HG03432 (cell line): ENCODE measurements around the gene HK1.
A peak's percentile ranks its signal among the peaks of the same experiment; 100 is the strongest.
"Not testable (repeated sequence)": the region's sequence is repeated elsewhere in the genome, so short reads cannot be mapped to it uniquely, and the experiment has no call there.

Experiments
- ATAC-seq: cut with Tn5 transposase; IDR thresholded peaks from one replicate; pipeline ENCODE4 v1.9.1; 2021; ENCODE audit warnings: mild to moderate bottlenecking, moderate library complexity; ENCODE audit not compliant: unreplicated experiment

HK1 gene

DNA sequence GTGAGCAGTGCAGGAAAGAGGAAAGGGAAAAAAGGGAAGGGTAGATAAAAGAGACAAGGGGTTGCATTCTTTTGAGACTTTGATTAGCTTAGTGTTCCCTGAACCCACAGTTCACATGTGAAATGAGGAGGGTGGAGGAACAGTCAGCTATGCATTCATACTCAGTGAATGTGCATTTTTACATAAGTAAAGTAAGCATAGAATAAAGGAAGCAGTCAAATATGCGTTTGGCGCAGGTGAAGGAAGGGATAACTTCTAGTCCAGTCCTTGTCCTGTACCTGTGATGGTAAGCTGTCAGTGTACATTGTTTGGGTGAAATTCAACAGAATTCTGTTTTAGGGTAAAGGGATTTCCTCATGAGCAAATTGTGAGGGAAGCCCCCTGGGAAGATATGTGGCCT is 28.1 kb downstream of the HK1 start:
- ATAC-seq, result no peak

DNA sequence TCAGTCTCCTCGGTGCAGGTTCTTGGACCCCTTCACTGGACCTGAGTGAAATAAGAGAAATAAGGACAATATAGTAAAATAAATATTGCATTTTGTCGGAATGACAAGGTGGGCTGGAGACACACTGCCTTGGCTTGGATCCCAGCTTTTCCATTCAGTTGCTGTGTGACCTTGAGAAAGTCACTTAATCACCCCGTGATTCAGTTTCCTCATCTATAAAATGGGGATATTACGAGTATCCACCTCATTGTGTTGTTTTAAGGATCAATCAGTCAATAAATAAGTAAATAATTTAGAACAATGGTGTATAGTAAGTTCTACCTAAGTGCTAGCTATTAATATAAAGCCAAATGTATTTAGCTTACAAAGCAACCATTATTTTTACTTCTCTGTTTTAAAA is 29.1 kb downstream of the HK1 start:
- no peak for ATAC-seq

DNA sequence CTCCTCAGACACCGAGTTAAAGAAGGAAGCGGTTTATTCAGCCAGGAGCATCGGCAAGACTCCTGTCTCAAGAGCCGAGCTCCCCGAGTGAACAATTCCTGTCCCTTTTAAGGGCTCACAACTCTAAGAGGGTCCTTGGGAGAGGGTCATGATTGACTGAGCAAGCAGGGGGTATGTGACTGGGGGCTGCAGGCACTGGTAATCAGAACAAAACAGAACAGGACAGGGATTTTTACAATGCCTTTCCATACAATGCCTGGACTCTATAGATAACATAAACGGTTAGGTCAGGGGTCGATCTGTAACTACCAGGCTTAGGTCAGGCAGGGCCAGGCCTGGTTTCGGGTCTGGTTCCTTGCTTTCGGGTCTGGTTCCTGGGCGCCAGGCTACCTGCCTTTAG is 30.0 kb downstream of the HK1 start:
- ATAC-seq, result not testable (repeated sequence)

DNA sequence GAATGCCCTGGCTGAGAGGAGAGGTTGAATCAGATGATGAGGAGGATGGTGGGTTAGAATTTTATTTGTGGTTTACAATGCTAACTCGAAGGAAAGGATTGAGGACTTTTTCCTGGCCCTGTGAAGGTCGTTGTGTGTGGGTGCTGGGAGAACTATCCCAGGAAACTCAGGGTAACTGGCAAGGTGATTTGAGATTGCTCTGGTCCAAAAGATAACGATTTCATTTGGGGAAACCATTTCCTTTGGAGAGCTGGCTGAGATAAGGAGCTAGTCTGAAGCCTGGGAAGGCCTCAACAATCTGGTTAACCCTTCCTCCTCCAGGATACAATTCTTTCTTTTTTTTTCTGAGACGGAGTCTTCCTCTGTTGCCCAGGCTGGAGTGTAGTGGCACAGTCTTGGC is 33.0 kb downstream of the HK1 start:
- no peak for ATAC-seq

DNA sequence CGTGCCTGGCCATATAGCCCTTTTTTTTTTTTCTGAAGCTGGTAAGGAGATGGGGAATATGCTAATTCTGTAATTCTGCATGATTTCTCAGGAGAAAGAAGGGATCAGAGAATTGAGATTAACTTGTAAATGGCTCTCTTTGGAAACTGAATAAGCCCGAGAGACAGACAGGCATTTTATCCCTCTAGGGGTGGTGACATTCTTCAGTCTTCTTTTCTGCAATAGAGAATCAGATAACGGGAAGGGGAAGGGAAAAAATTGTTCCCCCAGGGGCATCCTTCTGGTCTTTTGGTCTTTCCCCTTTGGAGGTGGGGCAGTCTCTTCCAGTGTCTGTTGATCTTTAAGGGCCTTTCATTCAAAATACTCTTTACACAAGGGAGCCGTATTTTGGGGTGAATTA is 34.2 kb downstream of the HK1 start:
- no peak for ATAC-seq

DNA sequence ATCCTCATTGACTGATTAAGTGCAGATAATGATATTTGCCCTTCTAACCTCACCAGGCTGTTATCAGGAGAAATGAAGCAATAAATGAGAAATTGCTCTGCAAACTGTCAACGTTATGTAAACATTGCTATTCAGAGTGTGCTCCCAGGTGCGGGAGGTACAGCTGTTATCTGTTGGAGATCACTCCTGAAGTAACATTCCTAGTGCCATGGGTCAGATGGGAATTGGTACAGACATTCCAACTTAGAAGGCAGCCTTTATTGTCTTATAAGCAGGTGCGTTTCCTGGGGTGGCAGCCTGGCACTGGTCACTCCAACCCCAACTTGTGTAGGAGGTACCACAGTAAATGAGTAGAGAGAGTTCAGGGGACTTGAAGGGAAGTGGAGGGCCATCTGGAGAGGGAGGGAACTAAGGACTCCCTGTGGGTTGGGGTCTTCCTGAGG is 36.8 kb downstream of the HK1 start:
- ATAC-seq, result no peak

DNA sequence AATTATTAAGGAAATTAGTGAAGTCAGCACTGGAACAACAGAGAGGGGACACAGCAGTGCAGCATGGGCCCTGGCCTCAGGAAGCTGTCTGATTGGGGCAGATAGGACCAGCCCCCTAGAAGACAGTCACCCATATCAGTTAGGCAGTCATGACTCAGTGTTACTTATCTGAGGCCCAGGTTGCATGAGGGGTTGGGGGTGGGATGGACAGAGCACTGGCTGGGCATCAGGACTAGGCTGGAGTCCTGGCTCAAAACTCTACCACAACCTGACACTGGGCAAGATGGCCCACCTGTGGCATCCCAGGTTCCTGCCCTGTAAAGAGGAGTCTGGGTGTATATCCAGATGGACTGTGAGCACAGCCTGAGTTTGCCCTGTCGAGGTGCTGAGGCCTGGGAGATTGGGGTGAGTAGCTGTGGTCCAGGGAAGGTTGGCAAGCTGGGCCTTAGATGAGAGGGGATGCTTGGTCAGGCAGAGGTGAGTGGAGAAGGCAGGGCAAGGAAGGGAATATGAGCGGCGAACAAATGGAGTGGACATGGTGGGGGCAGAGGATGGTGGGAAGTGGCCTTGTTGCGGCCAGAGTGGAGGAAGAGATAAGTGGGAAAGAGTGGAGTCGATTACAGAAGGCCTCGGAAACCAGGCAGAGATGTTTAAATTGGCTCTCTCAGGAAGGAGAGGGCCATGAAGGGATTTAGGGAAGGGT is 37.5 kb downstream of the HK1 start:
- ATAC-seq, result no peak

DNA sequence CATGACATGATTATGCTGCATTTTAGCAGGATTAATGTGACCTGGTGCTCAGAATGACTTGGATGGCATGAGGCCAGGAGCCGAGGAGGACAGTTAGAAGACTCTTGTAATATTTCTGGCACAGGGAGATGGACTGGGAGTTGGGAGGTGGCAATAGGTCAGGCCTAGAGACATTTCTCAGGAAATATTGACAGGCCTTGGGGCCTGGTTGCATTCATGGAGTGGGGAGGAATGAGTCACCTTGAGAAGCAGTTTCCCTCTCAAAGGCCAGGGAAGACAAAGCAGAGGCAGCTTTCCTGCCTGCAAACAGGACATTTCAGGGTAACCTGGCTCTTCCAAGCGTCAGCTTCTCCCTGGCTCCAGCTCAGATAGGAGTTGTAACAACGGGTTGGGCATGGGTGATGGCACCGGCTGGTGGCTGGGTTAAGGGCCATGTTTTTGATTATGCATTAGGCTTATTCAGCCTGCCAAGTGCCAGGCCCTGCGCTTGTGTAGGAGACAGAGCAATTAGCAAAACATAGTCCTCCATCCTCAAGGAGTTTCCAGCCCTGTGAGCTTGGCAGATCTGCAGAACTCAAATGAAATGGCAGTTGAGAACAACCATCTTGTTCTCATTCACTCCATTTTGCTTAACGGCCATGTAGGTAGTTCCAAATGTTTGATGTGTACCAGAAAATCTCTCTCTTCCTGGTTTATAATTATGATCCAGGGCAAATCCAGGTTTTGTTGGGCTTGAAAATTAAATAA is 38.2 kb downstream of the HK1 start:
- no peak for ATAC-seq

DNA sequence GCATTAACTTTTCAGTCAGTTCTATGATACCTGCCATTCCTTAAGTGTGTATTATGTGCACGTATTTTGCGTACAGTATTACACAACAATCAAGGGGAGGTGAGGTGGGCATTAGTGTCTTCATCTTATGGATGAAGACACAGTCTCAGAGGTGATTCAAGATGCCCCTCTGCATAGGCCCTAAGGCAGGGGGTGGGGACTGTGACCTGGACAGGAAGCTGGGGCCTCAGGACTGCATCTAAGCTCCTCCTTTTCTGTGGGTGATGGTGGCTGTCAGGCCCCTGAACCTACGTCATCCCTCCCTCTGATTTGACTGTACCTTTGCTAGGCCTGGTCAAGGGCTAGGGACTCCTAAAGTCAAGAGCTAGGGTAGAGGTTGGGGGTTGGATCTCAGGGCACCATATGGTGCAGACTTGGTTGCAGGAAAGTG is 38.9 kb downstream of the HK1 start:
- peak; percentile 40 for ATAC-seq

DNA sequence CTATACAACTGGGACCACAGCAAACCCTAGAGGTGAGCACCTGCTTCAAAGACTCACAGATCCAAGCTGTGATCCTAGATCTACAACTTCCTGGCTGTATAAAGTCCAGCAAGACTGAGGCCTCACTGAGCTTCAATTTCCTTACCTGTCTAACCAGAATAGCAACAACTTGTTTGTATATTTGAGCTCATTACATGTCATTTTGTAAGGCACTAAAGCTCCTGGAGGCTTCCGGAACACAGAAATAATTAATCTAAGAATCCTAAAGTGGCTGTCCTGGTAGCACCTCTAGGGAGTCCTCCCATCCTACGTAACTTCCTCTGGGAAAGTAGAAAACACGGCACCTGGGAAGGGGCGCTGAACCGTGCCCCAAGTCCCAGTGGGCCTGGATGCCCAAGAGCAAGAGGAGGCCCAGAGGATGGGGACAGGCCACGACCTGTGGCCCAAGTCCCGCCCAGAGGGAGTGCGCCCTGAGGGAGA is 39.4 kb downstream of the HK1 start:
- ATAC-seq, result peak; percentile 30

DNA sequence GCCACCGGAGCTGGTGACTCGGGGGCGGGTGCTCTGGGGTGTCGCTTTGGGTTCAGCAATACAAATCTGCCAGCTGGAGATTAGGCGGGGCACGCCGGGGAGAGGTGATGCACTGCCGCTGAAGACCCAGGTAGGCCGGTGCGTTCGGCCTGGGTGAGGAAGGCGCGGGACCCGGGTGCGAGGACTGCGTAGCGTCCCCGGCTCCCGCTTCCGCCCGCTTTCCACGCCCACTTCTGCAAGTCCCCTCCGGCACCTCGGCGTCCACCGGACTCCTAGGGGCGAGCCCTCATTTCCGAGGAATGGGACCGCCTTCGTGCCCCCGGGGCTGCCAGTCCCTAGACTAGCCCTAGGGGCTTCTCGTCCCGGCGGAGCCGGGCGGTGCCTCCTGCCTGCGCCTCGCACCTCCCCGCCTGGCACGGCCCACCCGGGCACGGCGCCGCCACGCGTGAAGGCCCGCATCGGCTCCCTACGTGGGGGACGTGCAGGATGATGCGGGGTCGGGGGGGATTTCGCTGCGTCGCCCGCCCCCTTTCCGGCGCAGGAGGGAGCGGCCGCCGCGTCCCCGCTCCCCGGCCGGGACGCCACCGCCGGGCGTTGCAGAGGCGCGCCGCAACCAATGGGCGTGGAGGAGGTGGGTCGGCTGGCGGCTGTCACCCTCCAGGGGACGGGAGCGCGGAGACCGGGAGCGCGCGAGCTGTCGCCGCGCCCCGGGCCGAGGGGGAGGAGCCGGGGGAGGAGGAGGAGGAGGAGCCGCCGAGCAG is 40.0 kb downstream of the HK1 start:
- peak; percentile 87 for ATAC-seq

DNA sequence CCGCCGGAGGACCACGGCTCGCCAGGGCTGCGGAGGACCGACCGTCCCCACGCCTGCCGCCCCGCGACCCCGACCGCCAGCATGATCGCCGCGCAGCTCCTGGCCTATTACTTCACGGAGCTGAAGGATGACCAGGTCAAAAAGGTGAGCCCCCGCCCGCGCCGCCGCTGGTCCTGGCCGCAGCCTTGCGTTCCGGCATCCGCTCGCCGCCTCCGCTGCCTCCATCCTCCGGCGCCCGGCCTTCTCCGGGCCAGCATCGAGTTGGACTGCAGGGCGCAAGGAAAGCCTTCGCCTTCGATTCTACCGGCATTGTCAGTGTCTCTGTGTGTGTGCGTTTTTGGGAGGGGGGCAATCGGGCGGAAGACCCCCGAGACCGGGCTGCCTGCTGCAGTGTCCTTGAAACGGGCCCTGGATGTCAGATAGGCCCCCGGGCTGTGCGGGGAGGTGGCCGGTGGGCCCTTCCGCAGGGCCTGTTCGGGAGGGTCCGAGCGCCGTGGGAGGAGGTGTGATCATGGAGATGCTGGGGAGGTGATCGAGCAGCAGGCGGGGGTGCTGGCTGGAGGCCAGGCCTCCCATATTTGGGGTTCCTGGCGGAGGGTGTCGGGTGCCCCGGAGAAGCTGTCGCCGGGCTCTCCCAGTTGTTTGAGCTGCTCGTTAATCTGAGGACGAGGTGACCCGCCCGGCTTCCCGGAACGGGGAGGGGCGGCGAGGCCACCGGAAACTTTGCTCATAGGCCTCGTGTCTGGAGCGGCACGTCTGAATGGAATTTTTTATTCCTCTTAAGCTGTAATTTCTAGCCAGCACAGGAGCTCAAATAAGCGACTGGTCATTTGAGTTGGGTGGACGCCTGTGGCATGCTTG is 40.8 kb downstream of the HK1 start:
- peak; percentile 17 for ATAC-seq

DNA sequence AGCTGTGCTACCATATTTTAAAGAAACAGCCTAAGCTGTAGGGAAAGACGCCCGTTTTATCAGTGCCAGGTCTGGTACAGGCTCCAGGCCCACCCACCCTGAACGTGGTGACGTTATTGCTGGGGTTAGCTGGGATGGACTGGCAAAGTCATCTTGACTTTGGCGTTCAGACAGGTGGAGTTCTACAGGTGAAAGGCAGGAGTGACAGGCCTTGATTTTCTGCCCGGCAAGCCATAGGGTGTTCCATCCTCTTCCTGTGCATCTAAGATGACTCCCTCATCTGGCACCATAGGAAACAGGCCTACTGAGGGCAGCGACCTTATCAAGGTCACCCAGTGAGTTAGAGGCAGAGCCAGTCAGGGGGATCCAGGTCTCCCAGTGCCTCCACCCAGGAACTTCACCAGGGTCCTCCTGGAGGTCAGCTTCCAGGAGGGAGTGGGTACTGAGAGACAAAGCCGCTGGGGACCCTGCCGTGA is 41.6 kb downstream of the HK1 start:
- no peak for ATAC-seq

DNA sequence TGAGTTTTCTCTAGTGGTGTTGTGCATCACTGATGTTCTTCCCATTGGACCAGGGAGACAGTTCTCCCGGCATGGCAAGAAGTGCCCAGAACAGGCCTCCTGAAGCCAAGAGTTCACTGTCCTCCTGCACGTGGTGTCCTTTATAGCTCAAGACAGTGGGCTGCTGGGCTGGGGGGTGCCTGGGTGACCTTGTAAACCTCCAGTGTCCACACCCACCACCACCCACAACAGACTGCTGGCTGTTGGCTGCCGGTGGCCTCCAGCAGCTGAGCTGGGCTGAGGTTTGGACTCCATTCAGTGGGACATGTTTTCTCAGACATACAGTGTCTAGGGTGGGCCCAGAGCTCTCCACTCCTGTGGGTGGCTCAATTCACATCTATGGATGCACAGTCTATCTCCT is 42.2 kb downstream of the HK1 start:
- no peak for ATAC-seq

DNA sequence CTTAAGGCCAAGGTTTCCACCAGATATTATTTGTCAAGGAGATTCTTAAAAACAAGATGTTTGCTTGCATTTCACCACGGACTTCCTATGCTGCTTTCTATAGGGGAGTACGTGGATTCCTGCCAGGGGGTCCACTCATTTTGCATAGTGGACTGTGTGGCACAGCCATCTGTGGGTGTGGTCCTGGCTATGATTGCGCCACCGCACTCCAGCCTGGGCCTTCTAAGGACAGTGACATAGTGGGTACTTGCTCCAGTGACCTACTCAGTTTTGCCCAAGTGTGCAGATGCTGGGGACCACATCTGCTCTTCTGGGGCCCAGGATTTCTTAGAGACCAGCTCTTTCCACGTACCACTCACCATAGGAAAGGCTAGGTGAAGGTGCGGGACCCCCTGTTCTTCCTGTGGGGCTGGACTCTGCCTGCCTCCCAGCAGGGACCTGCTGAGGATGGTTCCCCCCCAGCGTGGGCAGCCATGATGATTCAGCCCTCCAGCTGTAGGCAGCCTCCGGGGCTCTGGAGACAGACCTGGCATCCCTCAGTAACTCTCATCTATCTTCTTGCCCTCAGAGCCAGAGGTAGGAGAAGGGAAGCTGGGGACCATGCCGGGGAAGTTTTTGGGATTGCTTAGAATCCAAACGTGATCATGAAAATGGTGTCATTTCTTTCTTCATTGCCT is 42.9 kb downstream of the HK1 start:
- ATAC-seq, result no peak

DNA sequence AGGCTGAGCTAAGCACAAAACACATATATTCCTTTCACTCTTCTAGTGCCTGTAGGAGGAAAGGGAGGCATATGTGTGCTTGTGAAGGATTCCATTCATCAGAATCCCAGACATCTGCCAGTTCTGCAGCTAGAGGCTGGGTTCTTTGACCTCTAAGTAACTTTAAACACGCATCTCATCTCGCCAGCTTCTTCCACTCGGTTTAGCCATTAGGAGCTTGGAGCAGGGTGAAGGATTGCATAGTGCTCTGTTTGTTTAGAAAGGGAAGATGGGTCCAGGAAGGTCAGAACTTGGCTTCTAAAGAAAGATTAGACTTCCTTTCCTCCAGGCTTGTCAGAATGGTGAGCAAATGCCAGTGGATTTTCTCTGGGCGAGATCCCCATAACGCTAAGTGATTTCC is 43.6 kb downstream of the HK1 start:
- no peak for ATAC-seq

DNA sequence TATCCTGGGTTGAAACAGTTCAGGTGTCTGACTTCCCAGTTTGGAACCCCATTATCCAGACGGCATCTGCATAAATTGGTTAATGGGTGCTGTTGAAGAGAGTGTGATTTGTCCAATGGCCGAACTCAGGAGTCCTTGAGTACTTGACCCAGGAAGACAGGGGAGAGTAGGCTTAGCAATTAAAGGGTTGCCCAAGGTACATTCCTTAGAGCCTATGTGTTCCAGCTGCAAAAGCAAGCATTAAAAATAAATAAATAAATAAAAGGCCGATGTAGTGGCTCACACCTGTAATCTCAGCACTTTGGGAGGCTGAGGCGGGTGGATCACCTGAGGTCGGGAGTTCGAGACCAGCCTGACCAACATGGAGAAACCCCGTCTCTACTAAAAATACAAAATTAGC is 44.0 kb downstream of the HK1 start:
- ATAC-seq, result not testable (repeated sequence)

DNA sequence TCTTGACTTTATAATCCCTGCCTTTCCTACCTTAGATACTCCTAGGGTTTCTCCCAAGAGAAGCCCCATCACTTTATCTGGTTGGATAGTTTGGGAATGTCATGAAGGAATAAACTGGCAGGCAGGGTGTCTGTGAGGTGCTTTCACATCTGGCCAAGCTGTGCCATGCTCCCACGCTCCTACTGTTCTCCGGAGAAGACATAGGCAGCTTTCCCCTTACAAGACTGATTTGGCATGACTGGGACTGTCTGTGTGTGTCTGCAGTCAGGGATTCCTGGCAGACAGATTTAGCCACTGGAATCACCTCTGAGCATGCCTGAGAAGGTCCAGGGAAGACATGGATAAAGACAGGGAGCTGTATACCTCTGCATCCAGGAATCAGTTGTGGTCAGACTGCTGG is 45.3 kb downstream of the HK1 start:
- no peak for ATAC-seq

DNA sequence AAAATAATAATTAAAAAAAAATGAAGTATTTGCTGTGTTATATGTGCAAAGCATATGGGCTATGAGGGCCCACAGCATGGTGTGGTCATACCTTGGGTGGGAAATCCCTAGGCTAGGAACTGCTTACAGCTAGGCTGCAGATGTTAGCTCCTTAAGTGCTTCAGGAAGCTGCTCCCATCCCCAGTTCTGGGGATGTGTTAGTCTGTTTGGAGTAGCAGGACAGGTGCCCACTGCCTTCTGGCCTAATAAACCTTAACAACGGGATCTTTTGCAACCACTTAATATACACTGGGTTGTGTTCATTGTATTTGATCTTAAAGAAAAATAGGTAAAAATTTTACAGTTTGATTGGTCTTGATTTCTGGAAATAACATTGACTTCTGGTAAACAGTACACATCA is 46.3 kb downstream of the HK1 start:
- ATAC-seq, result no peak
